SK-N-SH (cell line): Measurements from ENCODE around the gene SMAD3. TPM values are rescaled to one million over a fixed set of nuclear protein-coding genes. Genes with fewer than 3 reads are reported as not detected.

Experiments
- CTCF ChIA-PET: fragments of 300-600, 350-600 bp; formaldehyde crosslinking; extraction: SDS; loops from one replicate; lab custom pipeline; 2021; lab: Yijun Ruan, JAX
- POLR2A ChIA-PET: fragments of 350-600 bp; sonication (Branson Sonifier 250); formaldehyde crosslinking; extraction: SDS; loops from one replicate; lab custom pipeline; 2020; ENCODE audit warnings: antibody characterized with exemption, inconsistent platforms; lab: Yijun Ruan, JAX
- DNase-seq: peaks from one replicate; pipeline ENCODE4 v3.0.0; 2012
- H2AFZ ChIP-seq: fragments of 200-600 bp; sonication (generic); 2 replicates; pipeline ENCODE4 v1.8.1; 2016; ENCODE audit warnings: antibody characterized with exemption, mild to moderate bottlenecking, low read depth
- H3F3A ChIP-seq: fragments of 200-600 bp; sonication (generic); replicated peaks from 2 replicates; pipeline ENCODE3; 2016; ENCODE audit warnings: antibody characterized with exemption, mild to moderate bottlenecking; ENCODE audit not compliant: insufficient read depth
- H3K27ac ChIP-seq, 2 experiments: fragments of 200-500 bp in 1 of 2; fragments of 200-600 bp in 1 of 2; sonication (Bioruptor generic) in 1 of 2; sonication (generic), shearing (Covaris generic) in 1 of 2; 2 replicates each; pipeline versions ENCODE4 v1.5.1 to v1.6.1; 2014 to 2016; ENCODE audit warnings: low read depth in 2 of 2, inconsistent platforms in 1 of 2, low read length in 1 of 2, mild to moderate bottlenecking in 1 of 2, mixed read lengths in 1 of 2
- H3K27me3 ChIP-seq: fragments of 200-600 bp; sonication (generic), shearing (Covaris generic); 2 replicates; pipeline ENCODE4 v1.6.1; 2016; ENCODE audit warnings: mixed run types; ENCODE audit not compliant: insufficient read depth
- H3K36me3 ChIP-seq, 2 experiments: fragments of 200-500 bp in 1 of 2; fragments of 200-600 bp in 1 of 2; sonication (Bioruptor generic) in 1 of 2; sonication (generic) in 1 of 2; replicated peaks in 1 of 2; 2 replicates each; pipeline versions ENCODE3 to v1.5.1; 2014 to 2016; ENCODE audit warnings: low read length in 1 of 2, mild to moderate bottlenecking in 1 of 2; ENCODE audit not compliant: insufficient read depth in 2 of 2, control insufficient read depth in 1 of 2
- H3K4me1 ChIP-seq, 2 experiments: fragments of 200-500 bp in 1 of 2; fragments of 200-600 bp in 1 of 2; sonication (Bioruptor generic) in 1 of 2; sonication (generic), shearing (Covaris generic) in 1 of 2; 2 replicates each; pipeline versions ENCODE4 v1.5.1 to v1.6.1; 2014 to 2016; ENCODE audit warnings: low read depth in 1 of 2, low read length in 1 of 2, mixed run types in 1 of 2; ENCODE audit not compliant: insufficient read depth in 2 of 2, control insufficient read depth in 1 of 2
- H3K4me2 ChIP-seq: fragments of 200-600 bp; sonication (generic), shearing (Covaris generic); 2 replicates; pipeline ENCODE4 v1.6.1; 2017; ENCODE audit warnings: mixed run types
- H3K4me3 ChIP-seq, 2 experiments: fragments of 200-500 bp in 1 of 2; fragments of 200-600 bp in 1 of 2; sonication (Bioruptor generic) in 1 of 2; sonication (generic), shearing (Covaris generic) in 1 of 2; 2 replicates each; pipeline versions ENCODE4 v1.5.1 to v1.8.1; 2014 to 2016; ENCODE audit warnings: low read depth in 2 of 2, inconsistent platforms in 1 of 2, low read length in 1 of 2, mild to moderate bottlenecking in 1 of 2, mixed read lengths in 1 of 2, moderate library complexity in 1 of 2
- H3K79me2 ChIP-seq: fragments of 200-600 bp; sonication (generic); 2 replicates; pipeline ENCODE4 v1.8.1; 2017; ENCODE audit warnings: mild to moderate bottlenecking; ENCODE audit not compliant: insufficient read depth
- H3K9ac ChIP-seq: fragments of 200-600 bp; sonication (generic); 2 replicates; pipeline ENCODE4 v1.6.1; 2017; ENCODE audit warnings: mixed run types
- H3K9me2 ChIP-seq: fragments of 200-600 bp; sonication (generic); 2 replicates; pipeline ENCODE4 v1.6.1; 2017; ENCODE audit warnings: mixed run types
- H3K9me3 ChIP-seq: fragments of 200-600 bp; sonication (generic); 2 replicates; pipeline ENCODE4 v1.6.1; 2017; ENCODE audit warnings: mixed run types, mild to moderate bottlenecking, moderate library complexity
- H4K20me1 ChIP-seq: fragments of 200-600 bp; sonication (generic); 2 replicates; pipeline ENCODE4 v1.6.1; 2017; ENCODE audit warnings: mild to moderate bottlenecking, mixed run types; ENCODE audit not compliant: insufficient read depth
- EP300 ChIP-seq, 2 experiments: IDR thresholded peaks; 2 replicates each; pipeline versions ENCODE4 v1.4.0 to v1.6.1; 2012; ENCODE audit warnings: borderline replicate concordance in 1 of 2, low read depth in 1 of 2, low read length in 1 of 2
- FOSL2 ChIP-seq: IDR thresholded peaks from 2 replicates; pipeline ENCODE4 v1.4.0; 2012; ENCODE audit warnings: low read depth, mild to moderate bottlenecking, moderate library complexity, borderline replicate concordance
- GABPA ChIP-seq: IDR thresholded peaks from 2 replicates; pipeline ENCODE4 v1.4.0; 2012; ENCODE audit warnings: low read depth, mild to moderate bottlenecking
- MAX ChIP-seq: IDR thresholded peaks from 2 replicates; pipeline ENCODE4 v1.4.0; 2012; ENCODE audit warnings: low read depth
- RCOR1 ChIP-seq: fragments of 150-350 bp; IDR thresholded peaks from 2 replicates; pipeline ENCODE4 v1.6.1; 2017; ENCODE audit warnings: antibody characterized with exemption, low read length
- SIN3A ChIP-seq: IDR thresholded peaks from 2 replicates; pipeline ENCODE4 v1.6.1; 2012; ENCODE audit warnings: low read depth, mild to moderate bottlenecking, low read length, moderate library complexity, borderline replicate concordance
- YY1 ChIP-seq: IDR thresholded peaks from 2 replicates; pipeline ENCODE4 v1.4.0; 2012; ENCODE audit warnings: low read depth, mild to moderate bottlenecking
- WGBS: methylation state at CpG from one replicate; pipeline ENCODE4 v1.1.6; 2017; ENCODE audit warnings: low lambda C conversion rate; 5-methylcytosine and 5-hydroxymethylcytosine counted together
- polyA plus RNA-seq, 3 experiments: library from polyadenylated mRNA; depleted of rRNA; stranded (reverse); fragments of >200 nt; gene quantifications; 2 replicates each; pipeline ENCODE4 v1.2.3, GENCODE V29; 2012
- TF ChIP-seq, protein P1 (sequence below): fragments of 200-600 bp; sonication (generic); IDR thresholded peaks from 2 replicates; pipeline ENCODE4 v1.6.1; 2017; ENCODE audit warnings: antibody characterized with exemption, mild to moderate bottlenecking, moderate library complexity

The SMAD3 gene
- polyA plus RNA-seq, 1 of the 3 experiments (the other 2 are of a cell fraction): 19.5 TPM

GRCh38 chr15:67176195-67176971 is 111.0 kb downstream of the SMAD3 start:
- H3K9me2 ChIP-seq: no peaks in the 10 kb centered on the region
- H3K9me3 ChIP-seq: no peaks in the 10 kb centered on the region
- peaks cover under 1 to 3% of the 10 kb centered on the region in 2 experiments for H3K36me3 ChIP-seq
- POLR2A ChIA-PET: no interaction called here
- peaks cover 39 to 57% of the 10 kb centered on the region in 2 experiments; a peak in 3 of 4 replicates for H3K4me1 ChIP-seq
- H3K4me2 ChIP-seq: no peak overlapping the region
- no peaks in the 10 kb centered on the region for H4K20me1 ChIP-seq
- no peak overlapping the region for H3K9ac ChIP-seq
- WGBS: 81% methylated on average over 14 of the region's 14 CpGs
- peaks cover 22% of the 10 kb centered on the region; the same call in 1 of the 2 replicates for H3K79me2 ChIP-seq
- H3K27me3 ChIP-seq: no peaks in the 10 kb centered on the region
- H2AFZ ChIP-seq: no peak overlapping the region
- no peak overlapping the region for H3K4me3 ChIP-seq
- H3K27ac ChIP-seq: peak overlapping the region in 1 of 2 experiments; percentile 89; a peak in 1 of 4 replicates
- peak; percentile 56 for DNase-seq
- peaks cover 13% of the 10 kb centered on the region for H3F3A ChIP-seq
- CTCF ChIA-PET: interaction anchor here (1.0 to 1.5 kb wide), 2 partner anchors 12 to 230 kb away, joined by 3 read pairs; no protein-coding TSS in a partner anchor
- TF ChIP-seq SIN3A (no peak), FOSL2 (no peak)

- no peak overlapping the region for H2AFZ ChIP-seq
- H3K4me1 ChIP-seq: peaks cover 39 to 57% of the 10 kb centered on the region in 2 experiments; a peak in 3 of 4 replicates
- CTCF ChIA-PET: interaction anchor here (1.4 to 2.1 kb wide), 2 partner anchors 9 to 231 kb away, joined by 4 to 5 read pairs; no protein-coding TSS in a partner anchor
Measured at GRCh38 chr15:67177752-67178151, 112.3 kb downstream of the SMAD3 start.

More at GRCh38 chr15:67177752-67178151, 112.3 kb downstream of the SMAD3 start:
- DNase-seq: no peak
- no peaks in the 10 kb centered on the region for H3K27me3 ChIP-seq
- no peaks in the 10 kb centered on the region for H3K9me2 ChIP-seq
- peak overlapping the region in 1 of 2 experiments; percentile 89; a peak in 3 of 4 replicates for H3K27ac ChIP-seq
- H3K36me3 ChIP-seq: peaks cover 5 to 13% of the 10 kb centered on the region in 2 experiments
- no peak overlapping the region for H3K4me3 ChIP-seq
- no peak for TF ChIP-seq GABPA
- TF ChIP-seq EP300 (IDR thresholded peaks at IDR 0.05; ENCODE audit: borderline replicate concordance in 1 of 2, low read depth in 1 of 2, low read length in 1 of 2): no peak
- TF ChIP-seq YY1: no peak
- TF ChIP-seq RCOR1: no peak
- TF ChIP-seq MAX: no peak
- TF ChIP-seq, protein P1, sequence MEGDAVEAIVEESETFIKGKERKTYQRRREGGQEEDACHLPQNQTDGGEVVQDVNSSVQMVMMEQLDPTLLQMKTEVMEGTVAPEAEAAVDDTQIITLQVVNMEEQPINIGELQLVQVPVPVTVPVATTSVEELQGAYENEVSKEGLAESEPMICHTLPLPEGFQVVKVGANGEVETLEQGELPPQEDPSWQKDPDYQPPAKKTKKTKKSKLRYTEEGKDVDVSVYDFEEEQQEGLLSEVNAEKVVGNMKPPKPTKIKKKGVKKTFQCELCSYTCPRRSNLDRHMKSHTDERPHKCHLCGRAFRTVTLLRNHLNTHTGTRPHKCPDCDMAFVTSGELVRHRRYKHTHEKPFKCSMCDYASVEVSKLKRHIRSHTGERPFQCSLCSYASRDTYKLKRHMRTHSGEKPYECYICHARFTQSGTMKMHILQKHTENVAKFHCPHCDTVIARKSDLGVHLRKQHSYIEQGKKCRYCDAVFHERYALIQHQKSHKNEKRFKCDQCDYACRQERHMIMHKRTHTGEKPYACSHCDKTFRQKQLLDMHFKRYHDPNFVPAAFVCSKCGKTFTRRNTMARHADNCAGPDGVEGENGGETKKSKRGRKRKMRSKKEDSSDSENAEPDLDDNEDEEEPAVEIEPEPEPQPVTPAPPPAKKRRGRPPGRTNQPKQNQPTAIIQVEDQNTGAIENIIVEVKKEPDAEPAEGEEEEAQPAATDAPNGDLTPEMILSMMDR: no peak
- H3K9ac ChIP-seq: peak overlapping the region; percentile 67
- no peaks in the 10 kb centered on the region for H4K20me1 ChIP-seq
- peak overlapping the region; percentile 16; the same call in 1 of the 2 replicates for H3K4me2 ChIP-seq
- H3F3A ChIP-seq: peaks cover 13% of the 10 kb centered on the region
- WGBS: 86% methylated on average over 6 of the region's 6 CpGs
- no peaks in the 10 kb centered on the region for H3K9me3 ChIP-seq
- POLR2A ChIA-PET: no interaction called here
- peaks cover 23% of the 10 kb centered on the region for H3K79me2 ChIP-seq
